ENCODE results near the gene SIAH1. TPM values are rescaled to one million over a fixed set of nuclear protein-coding genes. Genes with fewer than 3 reads are reported as not detected.
A peak's percentile ranks its signal among the peaks of the same experiment; 100 is the strongest.
"Not testable (repeated sequence)": the region's sequence is repeated elsewhere in the genome, so short reads cannot be mapped to it uniquely, and the experiment has no call there.

SIAH1 gene
- total RNA-seq, 4 donors from 2014 or later: 13.1 to 24.4 (median 16.5) TPM

DNA sequence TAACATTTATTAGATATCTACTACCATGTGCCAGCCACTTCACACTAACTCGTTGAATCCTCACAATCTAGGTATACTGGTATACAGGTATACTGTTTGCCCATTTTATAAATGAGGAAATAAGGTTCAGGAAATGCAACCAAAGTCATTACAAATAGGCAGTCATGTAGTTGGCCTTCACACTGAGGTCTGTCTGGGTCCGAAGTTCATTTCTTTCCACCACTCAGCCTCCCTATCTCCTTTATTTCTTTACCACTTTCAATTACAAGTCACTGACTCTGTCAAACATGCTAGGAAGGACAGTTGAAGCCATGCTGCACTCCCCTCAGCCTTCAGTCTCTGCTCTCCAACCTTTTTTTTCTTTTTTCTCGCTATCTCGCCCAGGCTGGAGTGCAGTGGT is 20.7 kb upstream of the SIAH1 start:
- no peak for TF ChIP-seq POLR2A (IDR thresholded peaks at IDR 0.05)
- TF ChIP-seq, protein P1, sequence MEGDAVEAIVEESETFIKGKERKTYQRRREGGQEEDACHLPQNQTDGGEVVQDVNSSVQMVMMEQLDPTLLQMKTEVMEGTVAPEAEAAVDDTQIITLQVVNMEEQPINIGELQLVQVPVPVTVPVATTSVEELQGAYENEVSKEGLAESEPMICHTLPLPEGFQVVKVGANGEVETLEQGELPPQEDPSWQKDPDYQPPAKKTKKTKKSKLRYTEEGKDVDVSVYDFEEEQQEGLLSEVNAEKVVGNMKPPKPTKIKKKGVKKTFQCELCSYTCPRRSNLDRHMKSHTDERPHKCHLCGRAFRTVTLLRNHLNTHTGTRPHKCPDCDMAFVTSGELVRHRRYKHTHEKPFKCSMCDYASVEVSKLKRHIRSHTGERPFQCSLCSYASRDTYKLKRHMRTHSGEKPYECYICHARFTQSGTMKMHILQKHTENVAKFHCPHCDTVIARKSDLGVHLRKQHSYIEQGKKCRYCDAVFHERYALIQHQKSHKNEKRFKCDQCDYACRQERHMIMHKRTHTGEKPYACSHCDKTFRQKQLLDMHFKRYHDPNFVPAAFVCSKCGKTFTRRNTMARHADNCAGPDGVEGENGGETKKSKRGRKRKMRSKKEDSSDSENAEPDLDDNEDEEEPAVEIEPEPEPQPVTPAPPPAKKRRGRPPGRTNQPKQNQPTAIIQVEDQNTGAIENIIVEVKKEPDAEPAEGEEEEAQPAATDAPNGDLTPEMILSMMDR (IDR thresholded peaks at IDR 0.05): no peak
- no peak for DNase-seq
- no peaks in the 10 kb centered on the region for H3K36me3 ChIP-seq
- WGBS, 2 donors: 85 to 88% methylated on average over 4 of the region's 4 CpGs
- H3K9me3 ChIP-seq: no peaks in the 10 kb centered on the region
- no peak overlapping the region for H3K27ac ChIP-seq
- H3K4me3 ChIP-seq: no peak overlapping the region
- H3K27me3 ChIP-seq: no peaks in the 10 kb centered on the region
- peaks cover 0 to 11% (median 0%) of the 10 kb centered on the region in 3 donors for H3K4me1 ChIP-seq
- intact Hi-C loops (cut with DNase I): no loop called here

GRCh38 chr16:48405153-48405552 is 19.9 kb upstream of the SIAH1 start:
- 82 to 92% methylated on average over 1 of the region's 1 CpG for WGBS, 2 donors
- Histone ChIP-seq H3K4me3 (no peak overlapping the region), H3K27me3 (no peaks in the 10 kb centered on the region), H3K9me3 (no peaks in the 10 kb centered on the region), H3K27ac (no peak overlapping the region), H3K36me3 (no peaks in the 10 kb centered on the region), H3K4me1 (peaks cover 0 to 5% (median 0%) of the 10 kb centered on the region in 3 donors)
- intact Hi-C loops (cut with DNase I): no loop called here
- no peak for TF ChIP-seq POLR2A (IDR thresholded peaks at IDR 0.05)
- TF ChIP-seq, protein P1 (IDR thresholded peaks at IDR 0.05): no peak
- DNase-seq: no peak

- H3K36me3 ChIP-seq; intact Hi-C loops (cut with DNase I); H3K9me3 ChIP-seq; H3K4me3 ChIP-seq; H3K4me1 ChIP-seq; H3K27me3 ChIP-seq; DNase-seq; H3K27ac ChIP-seq: not testable (repeated sequence)
- 85 to 91% methylated on average over 8 of the region's 8 CpGs for WGBS, 2 donors
Measured at GRCh38 chr16:48402547-48402946, 17.3 kb upstream of the SIAH1 start.

DNA sequence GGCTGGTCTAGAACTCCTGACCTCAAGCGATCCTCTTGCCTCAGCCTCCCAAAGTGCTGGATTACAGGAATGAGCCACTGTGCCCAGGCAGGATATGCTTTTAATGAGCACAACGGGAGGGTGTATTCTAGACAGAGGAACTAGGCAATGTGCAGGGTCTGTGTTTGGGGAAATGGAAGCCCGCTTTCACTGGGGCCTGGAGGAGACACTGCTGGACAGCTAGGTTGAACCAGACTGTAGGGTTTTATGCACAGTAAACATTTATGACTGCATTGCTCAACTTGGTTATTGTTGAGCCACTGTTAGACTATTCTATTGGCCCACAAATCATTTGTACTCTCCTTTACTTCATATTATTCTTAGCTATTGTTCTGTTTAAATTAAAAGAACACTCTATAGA is 10.2 kb upstream of the SIAH1 start:
- no peaks in the 10 kb centered on the region for H3K9me3 ChIP-seq
- 100% methylated on average over 1 of the region's 3 CpGs for WGBS, 2 donors
- no peak for DNase-seq

DNA sequence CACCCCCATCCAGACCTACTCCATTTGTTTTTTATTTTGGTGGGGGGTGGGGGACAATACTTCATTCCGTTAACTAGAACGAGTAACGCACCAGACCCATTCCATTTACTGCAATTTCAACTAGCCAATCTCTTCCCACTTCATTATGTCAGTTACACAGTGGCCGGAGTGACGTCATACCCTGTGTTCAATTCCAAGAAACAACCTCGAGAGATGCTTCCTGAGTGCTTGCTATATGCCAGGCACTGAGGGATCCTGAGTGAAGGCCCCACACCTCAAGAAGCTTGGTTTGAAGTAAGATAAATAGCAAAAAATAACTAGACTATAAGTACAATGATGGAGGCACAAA is 9.1 kb upstream of the SIAH1 start:
- no peaks in the 10 kb centered on the region for H3K36me3 ChIP-seq
- 86 to 88% methylated on average over 4 to 6 of the region's 6 CpGs for WGBS, 2 donors
- intact Hi-C loops (cut with DNase I): no loop called here
- no peak for TF ChIP-seq POLR2A (IDR thresholded peaks at IDR 0.05)
- TF ChIP-seq, protein P1 (IDR thresholded peaks at IDR 0.05): no peak
- H3K27me3 ChIP-seq: no peaks in the 10 kb centered on the region
- no peaks in the 10 kb centered on the region for H3K9me3 ChIP-seq
- no peak overlapping the region for H3K4me3 ChIP-seq
- peak overlapping the region; percentile 38 to 80 (median 65) for H3K27ac ChIP-seq
- peaks cover 0 to 27% (median 4%) of the 10 kb centered on the region in 3 donors for H3K4me1 ChIP-seq
- no peak for DNase-seq

More for the DNA sequence above, 10.2 kb upstream of the SIAH1 start:
- Histone ChIP-seq H3K4me1 (peaks cover 0 to 27% (median 4%) of the 10 kb centered on the region in 3 donors), H3K4me3 (no peak overlapping the region), H3K27me3 (no peaks in the 10 kb centered on the region), H3K36me3 (no peaks in the 10 kb centered on the region), H3K27ac (no peak overlapping the region)
- TF ChIP-seq, protein P1 (IDR thresholded peaks at IDR 0.05): no peak
- no peak for TF ChIP-seq POLR2A (IDR thresholded peaks at IDR 0.05)
- intact Hi-C loops (cut with DNase I): no loop called here
